ENCODE data around the gene TEX35.

Gene TEX35

DNA sequence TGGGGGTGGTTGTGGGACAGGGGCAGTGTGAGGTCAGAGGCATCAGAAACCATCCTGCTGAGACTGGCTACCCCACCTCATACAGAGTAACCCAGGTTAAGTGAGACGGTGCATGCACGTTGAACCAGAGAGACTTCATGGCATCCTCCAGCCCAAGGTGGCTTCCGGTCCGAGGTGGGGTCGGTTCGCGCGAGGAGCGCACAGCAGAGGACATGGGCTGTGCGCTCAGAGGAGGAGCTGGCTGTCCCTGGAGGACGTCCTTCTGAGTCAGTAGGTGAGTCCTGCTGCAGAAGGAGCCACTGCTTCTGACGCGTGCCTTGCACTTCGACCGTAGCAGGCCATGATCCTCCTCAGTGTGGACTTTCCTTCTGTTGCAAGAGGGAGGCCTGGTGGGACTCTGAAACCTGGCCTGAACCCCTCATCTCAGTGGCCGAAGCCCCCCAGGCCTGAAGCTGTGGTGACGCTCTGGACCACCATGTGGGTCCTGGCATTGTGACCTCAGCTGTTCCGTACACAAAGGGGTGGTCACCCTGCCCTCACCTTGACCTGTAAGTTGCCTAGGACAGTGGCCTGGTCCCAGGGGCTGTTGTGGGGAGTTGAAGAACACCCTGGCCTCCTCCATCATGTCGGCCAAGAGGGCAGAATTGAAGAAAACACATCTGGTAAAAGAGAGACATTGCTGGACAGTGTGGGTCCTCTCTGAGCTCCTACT is at the start of gene TEX35:
Gene TEX35 (plus strand): TSS at position 544 of the 712 bp plus-strand sequence. CDS start 80 bp downstream, at position 624.
- DNase-seq, result no peak

DNA sequence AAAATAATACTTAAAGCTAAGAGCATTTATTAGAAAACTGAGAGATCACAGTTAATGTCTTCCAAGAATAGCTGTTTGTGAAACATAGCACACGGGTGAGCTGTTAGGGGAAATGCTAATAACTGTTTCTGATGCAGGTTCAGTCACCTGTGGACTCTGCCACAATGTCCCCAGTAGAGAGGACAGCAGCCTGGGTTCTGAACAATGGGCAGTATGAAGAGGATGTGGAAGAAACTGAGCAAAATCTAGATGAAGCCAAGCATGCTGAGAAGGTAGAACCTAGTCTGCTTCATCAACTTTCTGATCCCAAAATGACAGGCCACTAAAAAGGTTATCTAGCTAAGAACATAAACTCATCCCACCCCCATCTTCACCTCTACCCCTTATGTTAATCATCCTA is 48.8 kb upstream of the TEX35 start:
- no peak for DNase-seq

GRCh38 chr1:178464566-178464965 is 48.3 kb upstream of the TEX35 start:
- DNase-seq, result no peak

DNA sequence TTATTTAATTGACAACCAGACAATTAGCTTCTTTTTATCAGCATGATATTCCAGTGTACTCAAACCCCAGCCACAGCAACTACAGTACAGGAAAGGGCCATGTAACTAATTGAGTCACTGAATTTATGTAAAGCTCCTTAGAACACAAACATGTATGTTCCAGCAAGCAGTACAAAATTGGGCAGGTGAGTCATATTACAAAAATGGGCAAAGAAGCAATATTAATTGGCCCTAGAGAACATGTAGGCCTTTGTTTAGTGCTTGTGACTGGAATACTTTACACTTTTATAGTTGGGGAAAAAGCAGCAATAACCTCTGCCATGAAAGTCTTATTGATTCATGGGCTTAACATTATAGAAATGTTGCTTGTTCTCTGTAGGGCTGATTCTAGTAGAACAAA is 47.9 kb upstream of the TEX35 start:
- DNase-seq, result no peak

DNA sequence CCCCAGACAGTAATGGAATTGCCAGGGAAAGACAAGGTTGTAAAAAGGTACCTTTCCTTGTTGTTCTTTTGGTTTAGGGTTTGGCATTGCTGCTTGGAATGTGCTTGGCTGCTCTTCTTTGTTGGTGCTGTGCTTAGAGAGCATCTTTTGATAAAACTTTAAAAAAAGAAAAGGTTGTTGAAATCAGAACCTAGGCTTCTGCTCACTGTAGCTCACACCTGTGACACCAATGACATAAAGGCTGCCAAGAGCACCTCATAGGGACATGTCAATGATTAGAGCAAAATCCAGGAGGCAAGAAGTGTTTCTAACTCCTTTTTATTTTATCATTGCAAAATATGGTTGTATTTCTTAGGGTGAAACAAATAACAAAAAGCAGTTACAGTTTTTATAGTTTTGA is 45.1 kb upstream of the TEX35 start:
- DNase-seq, result no peak

DNA sequence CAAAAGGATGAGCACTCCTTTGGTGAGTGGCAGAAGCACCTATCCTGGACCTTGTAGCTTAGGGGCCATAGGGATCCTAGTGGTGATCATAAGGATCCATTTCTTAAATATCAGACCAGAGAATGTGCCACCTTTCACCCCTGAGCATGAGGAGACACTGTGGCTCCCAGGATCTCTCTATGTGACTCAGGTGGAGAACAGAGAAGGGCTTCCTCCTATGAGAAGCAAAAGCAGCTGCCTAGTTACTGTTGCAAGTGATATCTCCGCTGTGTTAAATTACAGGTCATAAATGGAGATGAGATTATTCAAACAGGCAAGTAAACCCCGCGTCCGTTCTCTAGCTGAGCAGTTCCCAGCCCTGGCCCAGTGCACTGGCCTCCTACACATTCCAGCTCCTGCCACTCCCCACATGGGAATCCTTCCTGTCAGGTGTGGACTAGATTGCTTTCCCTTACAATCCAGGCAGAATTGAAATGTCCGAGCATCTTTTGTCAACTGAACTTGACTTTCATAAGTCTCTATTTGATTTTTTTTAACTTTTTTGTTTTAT is 42.4 kb upstream of the TEX35 start:
- DNase-seq, result no peak

- no peak for DNase-seq
These were observed 40.4 kb upstream of the TEX35 start for GRCh38 chr1:178472531-178472930.

GRCh38 chr1:178477373-178477772 is 35.5 kb upstream of the TEX35 start:
- no peak for DNase-seq

DNA sequence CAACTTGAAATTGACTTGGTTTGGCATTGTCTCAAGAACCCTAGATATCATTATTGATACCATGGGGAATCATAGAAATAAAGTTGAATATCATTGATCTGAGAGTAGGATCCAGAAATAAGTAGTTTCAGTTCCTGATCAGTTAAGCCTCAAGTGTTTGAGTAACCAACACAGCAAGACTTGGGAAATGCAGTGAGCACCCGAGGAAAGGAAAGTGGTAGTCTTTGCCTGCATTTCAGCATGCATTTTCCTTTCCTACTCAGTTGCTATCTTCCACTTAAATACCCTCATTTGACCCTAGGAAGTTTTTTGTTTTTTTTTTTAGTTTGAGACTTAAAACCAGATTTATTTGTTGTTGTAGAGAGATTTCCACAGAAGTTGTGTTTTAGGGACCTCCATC is 35.1 kb upstream of the TEX35 start:
- DNase-seq, result no peak

GRCh38 chr1:178483251-178483957 is 29.5 kb upstream of the TEX35 start:
- no peak for DNase-seq

DNA sequence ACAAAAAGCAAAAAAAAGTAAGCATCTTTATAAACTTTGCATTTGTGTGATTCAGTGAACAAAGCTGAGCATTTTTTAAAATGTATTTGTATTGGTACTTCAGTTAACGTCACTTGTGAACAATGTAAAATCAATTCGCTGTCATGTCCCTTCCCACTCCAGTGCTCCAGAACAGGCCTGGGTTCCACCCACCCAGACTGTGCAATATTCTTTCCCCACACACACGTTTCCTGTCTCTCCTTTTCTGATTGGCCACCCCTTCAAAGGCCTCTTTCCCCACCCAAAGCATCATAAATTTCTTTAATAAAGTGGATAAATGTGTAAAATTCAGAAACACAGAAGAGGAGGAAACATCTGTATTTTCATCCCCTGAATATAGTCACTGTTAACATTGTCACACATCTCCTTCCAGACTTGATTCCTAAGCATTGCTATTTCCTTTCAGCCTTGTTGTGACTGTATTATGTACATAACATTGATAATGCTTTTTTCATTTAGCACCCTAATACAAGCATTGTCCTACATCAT is 28.1 kb upstream of the TEX35 start:
- no peak for DNase-seq

- no peak for DNase-seq
These were observed 27.3 kb upstream of the TEX35 start for GRCh38 chr1:178485541-178485981.

DNA sequence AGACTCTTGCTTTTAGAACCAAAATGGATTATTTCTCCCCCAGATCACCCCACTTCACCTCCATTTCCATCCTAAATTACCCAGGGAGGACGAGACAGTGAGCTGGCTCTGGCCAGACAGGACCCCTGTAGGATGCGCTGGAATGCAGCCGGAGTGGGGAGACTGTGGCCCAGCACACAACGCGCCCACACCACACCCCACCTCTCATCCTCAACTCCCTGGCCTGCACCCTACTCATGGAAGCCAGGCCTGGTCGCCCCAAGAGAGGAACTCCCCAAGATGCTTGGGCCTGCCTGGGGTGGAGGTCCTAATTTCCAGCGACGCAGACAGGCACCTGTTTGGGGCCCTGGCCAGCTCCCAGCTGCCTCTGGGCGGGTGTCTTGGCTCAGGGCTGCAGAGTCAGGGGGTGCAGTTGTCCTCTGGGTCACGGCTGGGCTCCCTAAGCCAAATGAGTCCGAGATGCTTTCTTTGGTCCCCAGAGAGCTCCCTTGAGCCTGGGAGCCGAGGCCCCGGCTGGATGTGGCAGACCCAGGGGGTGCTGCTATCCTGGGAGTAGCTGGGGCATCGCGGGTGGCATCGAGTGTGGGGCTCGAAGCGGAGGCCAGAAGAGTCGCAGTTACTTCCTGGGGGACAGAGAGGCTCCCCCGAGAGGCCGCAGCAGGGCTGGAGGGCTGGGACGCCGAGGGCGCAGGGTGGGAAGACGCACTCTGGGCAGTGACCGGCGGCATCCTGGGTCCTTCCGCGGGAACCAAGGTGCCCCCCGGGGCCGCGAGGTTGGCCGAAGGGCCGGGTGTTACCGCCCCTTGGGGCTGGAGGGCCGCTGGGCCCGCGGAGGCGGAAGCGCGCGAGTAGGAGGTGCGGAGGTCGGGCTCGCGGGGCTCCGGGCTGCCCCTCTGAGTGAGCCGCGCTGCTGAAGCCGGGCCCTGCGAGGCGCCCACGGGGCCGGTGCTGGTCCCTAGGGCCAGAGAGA is 26.5 kb upstream of the TEX35 start:
- DNase-seq, result no peak

- no peak for DNase-seq
These were observed 25.8 kb upstream of the TEX35 start for GRCh38 chr1:178487070-178487615.

- no peak for DNase-seq
These were observed 24.5 kb upstream of the TEX35 start for GRCh38 chr1:178488393-178488792.

DNA sequence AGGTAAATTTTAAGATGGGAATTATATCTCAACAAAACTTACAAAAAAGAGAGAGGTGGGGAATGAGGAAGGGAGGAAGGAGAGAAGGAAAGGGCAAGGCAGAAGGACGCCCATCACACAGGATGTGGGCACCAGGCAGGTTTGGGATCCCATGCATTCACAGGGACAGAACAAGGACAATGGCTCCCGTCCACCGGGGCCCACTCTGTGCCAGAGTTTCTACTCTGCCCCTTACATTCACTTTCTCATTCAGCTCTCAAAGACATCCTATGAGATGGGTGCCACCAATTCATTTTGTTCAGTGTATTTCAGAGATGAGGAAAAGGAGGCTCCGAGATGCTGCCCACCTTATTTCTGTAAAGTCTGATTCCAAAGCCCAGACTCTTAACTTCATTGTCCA is 23.5 kb upstream of the TEX35 start:
- DNase-seq, result no peak

DNA sequence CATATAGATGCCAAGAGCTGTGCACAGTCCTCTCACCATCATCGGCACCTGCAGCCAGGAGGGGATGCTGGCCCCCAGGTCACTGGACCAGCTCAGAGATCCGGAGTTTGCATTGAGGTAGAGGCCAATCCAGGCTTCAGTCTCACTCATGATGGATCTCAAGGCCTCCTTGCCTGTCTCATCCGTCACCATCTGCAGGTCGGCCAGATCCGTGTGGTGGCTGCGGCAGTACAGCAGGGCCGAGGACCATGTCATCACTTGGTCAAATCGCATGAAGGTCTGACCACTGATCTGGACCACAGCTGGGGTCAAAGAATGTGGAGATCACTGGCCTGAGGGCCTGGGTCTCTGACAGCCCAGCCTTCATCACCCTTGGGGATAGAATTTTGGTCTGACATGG is 22.8 kb upstream of the TEX35 start:
- DNase-seq, result no peak

GRCh38 chr1:178490967-178491366 is 21.9 kb upstream of the TEX35 start:
- DNase-seq, result no peak

- no peak for DNase-seq
These were observed 21.2 kb upstream of the TEX35 start for GRCh38 chr1:178491721-178492120.

DNA sequence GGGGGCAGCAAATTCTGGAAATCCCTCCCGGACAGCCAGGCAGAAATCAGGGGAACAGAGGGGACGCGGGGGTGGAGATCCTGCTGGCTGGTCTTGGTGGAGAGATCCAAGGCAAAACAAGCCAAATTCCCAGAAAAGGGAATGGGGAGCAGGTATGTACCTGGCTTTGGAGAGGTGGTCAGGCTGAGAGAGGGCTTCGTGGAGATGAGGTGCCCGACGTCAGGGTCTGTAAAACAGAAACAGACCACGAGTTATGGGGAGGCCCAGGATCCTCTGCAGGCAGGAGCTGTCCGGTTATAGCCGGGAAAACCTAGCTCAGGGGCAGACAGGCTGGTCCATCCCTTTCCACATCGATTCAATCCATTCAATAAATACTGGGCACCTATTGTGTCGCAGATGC is 20.6 kb upstream of the TEX35 start:
- no peak for DNase-seq

DNA sequence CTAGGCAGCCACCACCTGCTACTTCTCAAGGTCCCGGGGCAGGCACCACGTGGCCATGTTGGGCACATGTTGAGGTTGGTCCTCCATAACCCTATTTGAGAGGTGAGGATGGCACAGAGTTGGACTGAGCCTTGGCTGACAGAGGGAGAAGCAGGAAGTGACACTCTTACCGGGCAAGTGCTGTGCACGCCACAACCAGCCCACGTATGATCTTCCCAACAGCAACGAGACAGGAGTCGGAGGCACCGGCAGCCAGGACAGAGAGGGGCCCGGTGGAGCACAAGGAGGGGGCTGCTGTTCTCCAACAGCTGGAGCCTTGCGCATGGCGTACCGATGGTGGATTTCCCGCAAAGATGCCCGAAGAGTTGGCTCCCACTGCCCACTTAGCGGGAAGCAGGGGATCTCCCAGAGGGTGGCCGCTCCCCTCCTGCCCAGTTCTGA is 19.6 kb upstream of the TEX35 start:
- no peak for DNase-seq

GRCh38 chr1:178494569-178494971 is 18.3 kb upstream of the TEX35 start:
- DNase-seq, result no peak
